HepG2 (cell line): ENCODE data around the gene NUDT8. TPM values are rescaled to one million over a fixed set of nuclear protein-coding genes. Genes with fewer than 3 reads are reported as not detected.
A peak's percentile ranks its signal among the peaks of the same experiment; 100 is the strongest.

Source experiments
- ATAC-seq: fragments of 200-7000 bp; cut with Tn5 transposase; 3 replicates; pipeline ENCODE4 v1.9.1; 2020; ENCODE audit warnings: mild to moderate bottlenecking, moderate library complexity
- BruUV-seq: library from RNA; stranded (reverse); fragments of 400-500 nt; replicated peaks from 2 replicates; lab custom pipeline; 2021; lab: Mats Ljungman, UMichigan
- CTCF ChIA-PET: fragments of 300-600 bp; formaldehyde crosslinking; extraction: SDS; loops from one replicate; lab custom pipeline; 2021; ENCODE audit warnings: low total read pairs, inconsistent platforms, low intra/inter-chr PET ratio; lab: Yijun Ruan, JAX
- POLR2A ChIA-PET: fragments of 350-600 bp; sonication (Branson Sonifier 250); formaldehyde crosslinking; loops from one replicate; lab custom pipeline; 2020; ENCODE audit warnings: antibody characterized with exemption, inconsistent platforms; lab: Yijun Ruan, JAX
- DNase-seq: peaks from one replicate; pipeline ENCODE4 v3.0.0-alpha.2; 2015; ENCODE audit warnings: low spot score
- FAIRE-seq: peaks from 3 replicates; lab custom pipeline; 2011; peaks lifted over from hg19 to GRCh38; lab: Jason Lieb, UNC
- H2AFZ ChIP-seq: one replicate; pipeline ENCODE4 v1.6.1; 2011; ENCODE audit warnings: low read length, inconsistent platforms
- H3K27ac ChIP-seq: fragments of 300-600 bp; 3 replicates; pipeline ENCODE4 v1.8.0; 2011; ENCODE audit warnings: mixed run types, mild to moderate bottlenecking, mixed read lengths, low read length, inconsistent platforms; ENCODE audit not compliant: insufficient read depth; ENCODE audit errors: extremely low read length
- H3K27me3 ChIP-seq, 2 experiments: fragments of 200-600 bp in 1 of 2; 2 replicates in 1 of 2; 3 replicates in 1 of 2; pipeline versions ENCODE4 v1.6.0 to v1.8.0; 2011; ENCODE audit warnings: low read length in 2 of 2, mild to moderate bottlenecking in 2 of 2, moderate library complexity in 2 of 2, inconsistent platforms in 1 of 2; ENCODE audit not compliant: insufficient read depth in 2 of 2, control insufficient read depth in 1 of 2
- H3K36me3 ChIP-seq, 2 experiments: fragments of 200-600 bp in 1 of 2; replicated peaks in 1 of 2; 2 replicates in 1 of 2; 3 replicates in 1 of 2; pipeline versions ENCODE4 v1.5.1 to v1.8.0; 2011; ENCODE audit warnings: low read length in 2 of 2, inconsistent platforms in 1 of 2; ENCODE audit not compliant: insufficient read depth in 2 of 2, control insufficient read depth in 1 of 2
- H3K4me1 ChIP-seq: 2 replicates; pipeline ENCODE4 v1.5.1; 2012; ENCODE audit warnings: low read length, inconsistent platforms; ENCODE audit not compliant: insufficient read depth
- H3K4me2 ChIP-seq: 2 replicates; pipeline ENCODE4 v1.6.0; 2011; ENCODE audit warnings: low read depth, low read length, inconsistent platforms
- H3K4me3 ChIP-seq, 3 experiments: fragments of 200-600 bp in 1 of 3; sonication (generic), shearing (Covaris generic) in 1 of 3; replicated peaks in 1 of 3; 2 replicates each; pipeline ENCODE4 v1.5.1; 2011 to 2016; ENCODE audit warnings: low read length in 3 of 3, inconsistent platforms in 2 of 3, low read depth in 2 of 3, mild to moderate bottlenecking in 2 of 3, control low read depth in 1 of 3, mixed read lengths in 1 of 3; ENCODE audit not compliant: insufficient read depth in 1 of 3
- H3K79me2 ChIP-seq: one replicate; pipeline ENCODE4 v1.6.1; 2011; ENCODE audit warnings: low read length, inconsistent platforms; ENCODE audit not compliant: insufficient read depth
- H3K9ac ChIP-seq: 2 replicates; pipeline ENCODE4 v1.6.0; 2011; ENCODE audit warnings: mild to moderate bottlenecking, low read depth, low read length, inconsistent platforms; ENCODE audit not compliant: insufficient read depth
- H3K9me3 ChIP-seq: 2 replicates; pipeline ENCODE4 v1.5.1; 2012; ENCODE audit warnings: mild to moderate bottlenecking, low read length
- H4K20me1 ChIP-seq: 2 replicates; pipeline ENCODE4 v1.6.0; 2011; ENCODE audit warnings: inconsistent platforms, mild to moderate bottlenecking, low read length, moderate library complexity; ENCODE audit not compliant: insufficient read depth
- ARNTL ChIP-seq: sonication (generic); formaldehyde crosslinking; IDR thresholded peaks from 2 replicates; pipeline ENCODE4 v1.4.0; 2020; ENCODE audit warnings: mild to moderate bottlenecking, missing genetic modification reagents
- GFI1 ChIP-seq: sonication (generic); formaldehyde crosslinking; IDR thresholded peaks from 2 replicates; pipeline ENCODE4 v1.5.0; 2020; ENCODE audit warnings: missing genetic modification reagents, mild to moderate bottlenecking, borderline replicate concordance
- JUN ChIP-seq: sonication (generic); formaldehyde crosslinking; IDR thresholded peaks from 2 replicates; pipeline ENCODE4 v1.4.0; 2020; ENCODE audit warnings: mild to moderate bottlenecking, missing genetic modification reagents
- KLF16 ChIP-seq, 2 experiments: sonication (generic) in 1 of 2; formaldehyde crosslinking in 1 of 2; IDR thresholded peaks; 2 replicates each; pipeline versions ENCODE4 v1.6.1 to v1.8.0; 2016 to 2023; ENCODE audit warnings: missing genetic modification reagents in 2 of 2, missing compliant biosample characterization in 1 of 2
- REST ChIP-seq, 2 experiments: IDR thresholded peaks; 2 replicates each; pipeline ENCODE4 v1.6.1; 2011 to 2012; ENCODE audit warnings: low read length in 2 of 2, borderline replicate concordance in 1 of 2, low read depth in 1 of 2, mild to moderate bottlenecking in 1 of 2, moderate library complexity in 1 of 2
- SCMH1 ChIP-seq: sonication (generic); formaldehyde crosslinking; IDR thresholded peaks from 2 replicates; pipeline ENCODE4 v1.9.0; 2021; ENCODE audit warnings: missing genetic modification reagents, mild to moderate bottlenecking, borderline replicate concordance
- SUZ12 ChIP-seq: fragments of 150-350 bp; IDR thresholded peaks from 2 replicates; pipeline ENCODE4 v1.6.1; 2014; ENCODE audit warnings: low read depth, low read length
- ZNF354B ChIP-seq: sonication (generic); formaldehyde crosslinking; IDR thresholded peaks from 2 replicates; pipeline ENCODE4 v1.8.0; 2022; ENCODE audit warnings: mild to moderate bottlenecking, missing genetic modification reagents
- ZNF44 ChIP-seq: sonication (generic); formaldehyde crosslinking; IDR thresholded peaks from 2 replicates; pipeline ENCODE4 v1.5.1; 2020; ENCODE audit warnings: mild to moderate bottlenecking, missing genetic modification reagents
- ZNF460 ChIP-seq: sonication (generic); formaldehyde crosslinking; IDR thresholded peaks from 2 replicates; pipeline ENCODE4 v1.5.1; 2020; ENCODE audit warnings: missing genetic modification reagents, mild to moderate bottlenecking, borderline replicate concordance
- ZNF557 ChIP-seq: sonication (generic); formaldehyde crosslinking; IDR thresholded peaks from 2 replicates; pipeline ENCODE4 v1.4.0; 2020; ENCODE audit warnings: missing genetic modification reagents
- ZNF879 ChIP-seq: sonication (generic); formaldehyde crosslinking; IDR thresholded peaks from 2 replicates; pipeline ENCODE4 v1.8.1; 2023; ENCODE audit warnings: missing genetic modification reagents
- WGBS: methylation state at CpG from one replicate; pipeline ENCODE4 v1.1.6; 2017; ENCODE audit warnings: low lambda C conversion rate; 5-methylcytosine and 5-hydroxymethylcytosine counted together
- in situ Hi-C: cut with HindIII; loops from 2 replicates; pipeline ENCODE4 v1.10.0; 2017; ENCODE audit warnings: low pct_unique_long_range_greater_than_20kb; ENCODE audit not compliant: extremely low pct_ligation_motif_present
- intact Hi-C: fragments of 100-400 bp; cut with micrococcal nuclease; formaldehyde crosslinking; loops from one replicate; pipeline ENCODE4 v1.10.0; 2022; ENCODE audit not compliant: unreplicated experiment
- polyA plus RNA-seq, 8 experiments: library from polyadenylated mRNA; depleted of rRNA in 3 of 8; stranded (reverse) in 7 of 8; unstranded in 1 of 8; fragments of >200 nt; fragmentation: Illumina TruSeq in 4 of 8; extraction: Trizol in 4 of 8; gene quantifications; 2 replicates each; pipeline versions ENCODE4 v1.2.1 to v1.2.3, GENCODE V29; 2011 to 2016; ENCODE audit warnings: low read depth in 4 of 8, missing spikeins in 1 of 8, mixed read lengths in 1 of 8; ENCODE audit not compliant: insufficient read depth in 1 of 8
- total RNA-seq, 5 experiments: library from RNA; depleted of rRNA; stranded (reverse); fragments of >200 nt; fragmentation: Illumina TruSeq; extraction: Trizol; gene quantifications; 2 replicates each; pipeline ENCODE4 v1.2.3, GENCODE V29; 2016; ENCODE audit warnings: low read depth in 1 of 5
- TF ChIP-seq, protein P1 (sequence below), 2 experiments: sonication (generic) in 1 of 2; formaldehyde crosslinking in 1 of 2; IDR thresholded peaks; 2 replicates each; pipeline versions ENCODE4 v1.4.0 to v1.6.1; 2016 to 2020; ENCODE audit warnings: borderline replicate concordance in 1 of 2, low read depth in 1 of 2, mild to moderate bottlenecking in 1 of 2, missing genetic modification reagents in 1 of 2
- TF ChIP-seq, protein P2 (sequence below): sonication (generic); formaldehyde crosslinking; IDR thresholded peaks from 2 replicates; pipeline ENCODE4 v1.5.0; 2020; ENCODE audit warnings: missing genetic modification reagents

The NUDT8 gene
- total and polyA plus RNA-seq, 2 of the 13 experiments (the other 11 are each of a cell fraction or from before 2014, with no cell fraction given) = 6.7 to 25.8 TPM

DNA sequence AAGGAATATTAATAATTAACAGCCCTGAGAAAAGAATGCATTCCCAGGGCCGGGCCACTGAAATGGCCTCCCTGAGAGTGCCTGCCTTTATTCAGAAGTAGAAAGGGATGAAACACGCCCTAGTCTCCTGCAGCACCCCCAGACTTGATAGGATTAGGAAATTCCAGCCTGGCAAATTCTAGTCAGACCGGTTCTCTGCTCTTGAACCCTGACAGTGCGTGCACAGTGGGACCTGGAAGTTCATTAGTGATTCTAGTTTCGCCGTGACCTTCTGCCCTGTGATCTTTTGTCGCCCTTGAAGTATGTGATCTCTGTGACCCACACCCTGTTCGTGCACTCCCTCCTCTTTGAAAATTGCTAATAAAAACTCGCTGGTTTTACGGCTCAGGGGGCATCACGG, 48.3 kb downstream of the NUDT8 start (continued):
- TF ChIP-seq, protein P1, sequence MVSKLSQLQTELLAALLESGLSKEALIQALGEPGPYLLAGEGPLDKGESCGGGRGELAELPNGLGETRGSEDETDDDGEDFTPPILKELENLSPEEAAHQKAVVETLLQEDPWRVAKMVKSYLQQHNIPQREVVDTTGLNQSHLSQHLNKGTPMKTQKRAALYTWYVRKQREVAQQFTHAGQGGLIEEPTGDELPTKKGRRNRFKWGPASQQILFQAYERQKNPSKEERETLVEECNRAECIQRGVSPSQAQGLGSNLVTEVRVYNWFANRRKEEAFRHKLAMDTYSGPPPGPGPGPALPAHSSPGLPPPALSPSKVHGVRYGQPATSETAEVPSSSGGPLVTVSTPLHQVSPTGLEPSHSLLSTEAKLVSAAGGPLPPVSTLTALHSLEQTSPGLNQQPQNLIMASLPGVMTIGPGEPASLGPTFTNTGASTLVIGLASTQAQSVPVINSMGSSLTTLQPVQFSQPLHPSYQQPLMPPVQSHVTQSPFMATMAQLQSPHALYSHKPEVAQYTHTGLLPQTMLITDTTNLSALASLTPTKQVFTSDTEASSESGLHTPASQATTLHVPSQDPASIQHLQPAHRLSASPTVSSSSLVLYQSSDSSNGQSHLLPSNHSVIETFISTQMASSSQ (IDR thresholded peaks at IDR 0.05; ENCODE audit: low read depth) = peak; percentile 35; the same call in 1 of the 2 replicates
- TF ChIP-seq, protein P1 (CRISPR knock-in tag; IDR thresholded peaks at IDR 0.05; ENCODE audit: borderline replicate concordance) = peak; percentile 57; the same call in 1 of the 2 replicates
- TF ChIP-seq GFI1 (CRISPR knock-in tag) = peak; percentile 61
- TF ChIP-seq ARNTL (CRISPR knock-in tag) = 0 out of 2 replicates have a peak, but pooled peaks have one; percentile 20

DNA sequence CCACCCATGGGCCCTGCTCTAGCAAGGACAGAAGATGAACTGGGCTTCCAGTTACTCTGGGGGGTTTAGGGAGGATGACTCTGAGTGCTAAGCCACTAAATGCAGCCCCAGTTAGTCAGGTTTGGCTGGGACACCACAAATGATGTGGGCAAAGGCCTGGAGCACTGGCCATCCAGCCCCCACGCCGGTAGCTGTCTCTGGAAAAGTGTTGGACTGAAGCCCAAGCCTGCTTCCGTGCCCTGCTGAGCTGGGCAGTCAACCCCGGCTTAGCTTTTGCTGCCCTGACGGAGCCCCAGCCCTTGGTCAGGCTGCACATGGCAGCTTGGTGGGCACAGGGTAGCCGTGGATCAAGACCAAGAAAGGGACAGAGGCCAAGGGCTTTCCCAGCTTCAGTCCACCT, 51.8 kb downstream of the NUDT8 start:
- no peak for FAIRE-seq
- no peak for DNase-seq
- ChIA-PET POLR2A (interaction anchor here (1.3 kb wide), 1 partner anchor 28 kb away, joined by 3 read pairs; no protein-coding TSS in a partner anchor), CTCF (no interaction called here)
- no peak overlapping the region for H2AFZ ChIP-seq
- H3K4me3 ChIP-seq = no peak overlapping the region
- no CpG with 5 or more reads among the region's 6 CpGs for WGBS
- H3K9me3 ChIP-seq = no peaks in the 10 kb centered on the region
- no peak overlapping the region for H3K9ac ChIP-seq
- H4K20me1 ChIP-seq = no peaks in the 10 kb centered on the region
- H3K27me3 ChIP-seq = peaks cover 0 to 2% of the 10 kb centered on the region in 2 experiments; a peak in 1 of 5 replicates
- H3K79me2 ChIP-seq = no peaks in the 10 kb centered on the region
- intact Hi-C loops (no loop called here), in situ Hi-C loops (no loop called here)
- H3K36me3 ChIP-seq = no peaks in the 10 kb centered on the region
- no peak overlapping the region for H3K4me2 ChIP-seq
- H3K4me1 ChIP-seq = peaks cover 53% of the 10 kb centered on the region
- no peak overlapping the region for H3K27ac ChIP-seq
- no peak for ATAC-seq
- BruUV-seq = no TSS peak
- TF ChIP-seq, protein P2, sequence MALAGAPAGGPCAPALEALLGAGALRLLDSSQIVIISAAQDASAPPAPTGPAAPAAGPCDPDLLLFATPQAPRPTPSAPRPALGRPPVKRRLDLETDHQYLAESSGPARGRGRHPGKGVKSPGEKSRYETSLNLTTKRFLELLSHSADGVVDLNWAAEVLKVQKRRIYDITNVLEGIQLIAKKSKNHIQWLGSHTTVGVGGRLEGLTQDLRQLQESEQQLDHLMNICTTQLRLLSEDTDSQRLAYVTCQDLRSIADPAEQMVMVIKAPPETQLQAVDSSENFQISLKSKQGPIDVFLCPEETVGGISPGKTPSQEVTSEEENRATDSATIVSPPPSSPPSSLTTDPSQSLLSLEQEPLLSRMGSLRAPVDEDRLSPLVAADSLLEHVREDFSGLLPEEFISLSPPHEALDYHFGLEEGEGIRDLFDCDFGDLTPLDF (CRISPR knock-in tag) = no peak
- TF ChIP-seq KLF16 (CRISPR knock-in tag; IDR thresholded peaks at IDR 0.05) = no peak
- TF ChIP-seq ZNF44 (CRISPR knock-in tag) = no peak
- TF ChIP-seq ZNF557 = no peak
- TF ChIP-seq SCMH1 (CRISPR knock-in tag) = no peak
- no peak for TF ChIP-seq REST (IDR thresholded peaks at IDR 0.05; ENCODE audit: borderline replicate concordance in 1 of 2, low read depth in 1 of 2, low read length in 2 of 2)
- no peak for TF ChIP-seq ZNF879
- no peak for TF ChIP-seq JUN (CRISPR knock-in tag)
- no peak for TF ChIP-seq ZNF460 (CRISPR knock-in tag)
- no peak for TF ChIP-seq SUZ12
- no peak for TF ChIP-seq ZNF354B (CRISPR knock-in tag)
